Hepatocyte (in vitro differentiated cells): ENCODE measurements around the gene NCAM1.

ENCODE experiments used
- EZH2phosphoT487 ChIP-seq: fragments of 200-600 bp; sonication (generic); IDR thresholded peaks from one replicate; pipeline ENCODE4 v1.6.1; 2018; ENCODE audit warnings: antibody characterized with exemption, mild to moderate bottlenecking, low read depth, moderate library complexity; ENCODE audit not compliant: unreplicated experiment, severe bottlenecking
- TF ChIP-seq, protein P1 (sequence below): fragments of 200-600 bp; sonication (generic); IDR thresholded peaks from 2 replicates; pipeline ENCODE4 v1.5.1; 2016; ENCODE audit warnings: antibody characterized with exemption, mild to moderate bottlenecking; ENCODE audit not compliant: poor library complexity

DNA sequence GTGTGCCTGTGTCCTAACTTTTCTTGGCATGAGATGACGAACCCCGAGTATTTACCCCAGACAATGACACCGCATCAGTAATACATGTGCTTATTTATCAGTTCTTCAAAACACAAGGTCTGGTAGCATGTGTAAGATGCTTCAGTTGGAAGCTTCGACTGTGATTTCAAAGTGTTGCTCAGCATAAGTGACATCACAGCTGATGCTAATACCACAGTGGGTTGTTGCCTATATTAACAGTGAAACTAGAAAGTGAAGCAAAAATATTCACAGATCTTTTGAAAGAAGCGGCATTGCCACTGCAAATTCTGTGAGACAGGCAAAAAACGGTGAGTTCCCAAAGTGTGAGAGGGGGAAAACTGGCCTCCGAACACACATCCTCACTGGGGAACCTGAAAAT, 334.8 kb downstream of the NCAM1 start:
- TF ChIP-seq, protein P1, sequence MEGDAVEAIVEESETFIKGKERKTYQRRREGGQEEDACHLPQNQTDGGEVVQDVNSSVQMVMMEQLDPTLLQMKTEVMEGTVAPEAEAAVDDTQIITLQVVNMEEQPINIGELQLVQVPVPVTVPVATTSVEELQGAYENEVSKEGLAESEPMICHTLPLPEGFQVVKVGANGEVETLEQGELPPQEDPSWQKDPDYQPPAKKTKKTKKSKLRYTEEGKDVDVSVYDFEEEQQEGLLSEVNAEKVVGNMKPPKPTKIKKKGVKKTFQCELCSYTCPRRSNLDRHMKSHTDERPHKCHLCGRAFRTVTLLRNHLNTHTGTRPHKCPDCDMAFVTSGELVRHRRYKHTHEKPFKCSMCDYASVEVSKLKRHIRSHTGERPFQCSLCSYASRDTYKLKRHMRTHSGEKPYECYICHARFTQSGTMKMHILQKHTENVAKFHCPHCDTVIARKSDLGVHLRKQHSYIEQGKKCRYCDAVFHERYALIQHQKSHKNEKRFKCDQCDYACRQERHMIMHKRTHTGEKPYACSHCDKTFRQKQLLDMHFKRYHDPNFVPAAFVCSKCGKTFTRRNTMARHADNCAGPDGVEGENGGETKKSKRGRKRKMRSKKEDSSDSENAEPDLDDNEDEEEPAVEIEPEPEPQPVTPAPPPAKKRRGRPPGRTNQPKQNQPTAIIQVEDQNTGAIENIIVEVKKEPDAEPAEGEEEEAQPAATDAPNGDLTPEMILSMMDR, result no peak
- no peak for TF ChIP-seq EZH2phosphoT487
